Measurements from ENCODE around the gene NOX3. TPM values are rescaled to one million over a fixed set of nuclear protein-coding genes. Genes with fewer than 3 reads are reported as not detected.

Gene NOX3
- total and polyA plus RNA-seq, 9 of the 15 experiments (the other 6 are each of a cell fraction or from before 2014, with no cell fraction given), result not detected

- TF ChIP-seq ZBTB9 (CRISPR knock-in tag; IDR thresholded peaks at IDR 0.05) (no peak), CHCHD3 (CRISPR knock-in tag; IDR thresholded peaks at IDR 0.05) (no peak), RERE (CRISPR knock-in tag; IDR thresholded peaks at IDR 0.05; ENCODE audit: borderline replicate concordance) (no peak), ZFPM2 (CRISPR knock-in tag; IDR thresholded peaks at IDR 0.05) (no peak), ZNF347 (CRISPR knock-in tag; IDR thresholded peaks at IDR 0.05; ENCODE audit: low read depth) (no peak), SRSF1 (IDR thresholded peaks at IDR 0.05; ENCODE audit: low read depth, low read length) (no peak), RFX7 (CRISPR knock-in tag; IDR thresholded peaks at IDR 0.05) (no peak)
- TF ChIP-seq, protein P1, sequence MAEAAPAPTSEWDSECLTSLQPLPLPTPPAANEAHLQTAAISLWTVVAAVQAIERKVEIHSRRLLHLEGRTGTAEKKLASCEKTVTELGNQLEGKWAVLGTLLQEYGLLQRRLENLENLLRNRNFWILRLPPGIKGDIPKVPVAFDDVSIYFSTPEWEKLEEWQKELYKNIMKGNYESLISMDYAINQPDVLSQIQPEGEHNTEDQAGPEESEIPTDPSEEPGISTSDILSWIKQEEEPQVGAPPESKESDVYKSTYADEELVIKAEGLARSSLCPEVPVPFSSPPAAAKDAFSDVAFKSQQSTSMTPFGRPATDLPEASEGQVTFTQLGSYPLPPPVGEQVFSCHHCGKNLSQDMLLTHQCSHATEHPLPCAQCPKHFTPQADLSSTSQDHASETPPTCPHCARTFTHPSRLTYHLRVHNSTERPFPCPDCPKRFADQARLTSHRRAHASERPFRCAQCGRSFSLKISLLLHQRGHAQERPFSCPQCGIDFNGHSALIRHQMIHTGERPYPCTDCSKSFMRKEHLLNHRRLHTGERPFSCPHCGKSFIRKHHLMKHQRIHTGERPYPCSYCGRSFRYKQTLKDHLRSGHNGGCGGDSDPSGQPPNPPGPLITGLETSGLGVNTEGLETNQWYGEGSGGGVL (CRISPR knock-in tag; IDR thresholded peaks at IDR 0.05), result no peak
Measured at GRCh38 chr6:155411154-155412052, 44.2 kb downstream of the NOX3 start (continued).

All from K562 (cell line).